Gastrocnemius medialis (tissue), 4 donors: ENCODE data around the gene SASH3. TPM values are rescaled to one million over a fixed set of nuclear protein-coding genes. Genes with fewer than 3 reads are reported as not detected.

Experiments used
- ATAC-seq, 2 donors: fragments of 150-250 bp; one replicate each; pipeline ENCODE4 v1.9.1; 2016
- DNase-seq, 2 donors: peaks; one replicate each; pipeline ENCODE4 v3.0.0-alpha.2; 2019
- H3K27ac ChIP-seq, 4 donors: fragments of 200-600 bp; sonication (generic); 1 replicate in 1 of 4; 2 replicates in 3 of 4; pipeline ENCODE4 v1.5.1; 2016 to 2018; ENCODE audit warnings: mild to moderate bottlenecking in 2 of 4, moderate library complexity in 1 of 4
- H3K27me3 ChIP-seq, 3 donors: fragments of 200-600 bp; sonication (generic) in 2 of 3; 1 replicate in 1 of 3; 2 replicates in 2 of 3; pipeline versions ENCODE4 v1.5.1 to v1.6.0; 2016 to 2019; ENCODE audit warnings: mild to moderate bottlenecking in 1 of 3, moderate library complexity in 1 of 3
- H3K36me3 ChIP-seq, 2 donors: fragments of 200-600 bp; sonication (generic) in 1 of 2; one replicate each; pipeline ENCODE4 v1.5.1; 2017 to 2018
- H3K4me1 ChIP-seq, 2 donors: fragments of 200-600 bp; sonication (generic) in 1 of 2; one replicate each; pipeline ENCODE4 v1.5.1; 2016 to 2017; ENCODE audit warnings: mild to moderate bottlenecking in 2 of 2
- H3K4me3 ChIP-seq, 4 donors: fragments of 200-600 bp; sonication (generic) in 3 of 4; 1 replicate in 1 of 4; 2 replicates in 3 of 4; pipeline ENCODE4 v1.5.1; 2016 to 2019; ENCODE audit warnings: mild to moderate bottlenecking in 2 of 4
- H3K9me3 ChIP-seq, 3 donors: fragments of 200-600 bp; sonication (generic) in 2 of 3; 1 replicate in 1 of 3; 2 replicates in 2 of 3; pipeline ENCODE4 v1.5.1; 2016 to 2019
- POLR2A ChIP-seq, 2 donors: fragments of 450-650 bp; IDR thresholded peaks; one replicate each; pipeline ENCODE4 v1.6.1; 2017; ENCODE audit warnings: antibody characterized with exemption in 2 of 2, mild to moderate bottlenecking in 2 of 2, moderate library complexity in 2 of 2
- in situ Hi-C, 4 donors: fragments of 200-750 bp; cut with MboI; loops; one replicate each; pipeline versions ENCODE4 v1.15.0 to v1.8.0; 2017; ENCODE audit warnings: low sequenced_read_pairs in 4 of 4
- intact Hi-C: fragments of 100-400 bp; cut with DNase I; formaldehyde crosslinking; loops from one replicate; pipeline ENCODE4 v1.15.1; 2023; ENCODE audit warnings: low total_unique reads
- total RNA-seq, 4 donors: library from RNA; depleted of rRNA; stranded (reverse); fragments of >200 nt; gene quantifications; one replicate each; pipeline versions ENCODE4 v1.1.0 to v1.2.3, GENCODE V29; 2016
- TF ChIP-seq, protein P1 (sequence below), 5 experiments: fragments of 450-650 bp in 3 of 5; fragments of 200-600 bp in 2 of 5; sonication (generic) in 2 of 5; IDR thresholded peaks in 4 of 5; conservative IDR thresholded peaks in 1 of 5; 1 replicate in 4 of 5; 2 replicates in 1 of 5; pipeline ENCODE4 v1.5.1; 2016 to 2019; ENCODE audit warnings: antibody characterized with exemption in 5 of 5, mild to moderate bottlenecking in 3 of 5, moderate library complexity in 3 of 5

SASH3 gene
- total RNA-seq, 4 donors from 2014 or later: 1.3 to 2.2 (median 1.7) TPM

DNA sequence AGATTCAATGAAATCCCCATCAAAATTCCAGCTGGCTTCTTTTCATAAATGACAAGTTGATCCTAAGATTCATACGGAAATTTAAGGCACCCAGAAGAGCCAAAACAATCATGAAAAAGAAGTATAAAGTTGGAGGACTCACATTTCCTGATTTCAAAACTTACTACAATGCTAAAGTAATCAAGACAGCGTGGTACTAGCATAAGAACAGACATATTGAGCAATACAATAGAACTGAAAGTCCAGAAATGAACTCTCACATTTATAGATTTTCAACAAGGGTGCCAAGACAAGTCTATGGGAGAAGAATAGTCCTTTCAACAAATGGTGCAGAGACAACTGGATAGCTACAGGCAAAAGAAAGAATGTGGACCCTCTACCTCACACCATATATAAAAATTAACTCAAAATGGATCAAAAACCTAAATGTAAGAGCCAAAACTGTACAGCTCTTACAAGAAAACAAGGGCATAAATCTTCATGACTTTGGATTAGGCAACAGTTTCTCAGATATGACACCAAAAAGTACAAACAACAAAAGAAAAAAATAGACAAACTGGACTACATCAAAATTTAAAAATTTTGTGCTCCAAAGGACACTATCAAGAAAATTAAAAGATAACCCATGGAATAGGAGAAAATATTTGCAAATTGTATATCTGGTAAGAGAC lies 28.5 kb downstream of the SASH3 start:
- peak overlapping the region in 3 of 4 donors; percentile 10 to 57 (median 31) for H3K27ac ChIP-seq
- DNase-seq: no peak
- no peaks in the 10 kb centered on the region for H3K4me1 ChIP-seq
- in situ Hi-C loops: no loop called here
- intact Hi-C loops: no loop called here
- TF ChIP-seq POLR2A (IDR thresholded peaks at IDR 0.05): no peak
- TF ChIP-seq, protein P1, sequence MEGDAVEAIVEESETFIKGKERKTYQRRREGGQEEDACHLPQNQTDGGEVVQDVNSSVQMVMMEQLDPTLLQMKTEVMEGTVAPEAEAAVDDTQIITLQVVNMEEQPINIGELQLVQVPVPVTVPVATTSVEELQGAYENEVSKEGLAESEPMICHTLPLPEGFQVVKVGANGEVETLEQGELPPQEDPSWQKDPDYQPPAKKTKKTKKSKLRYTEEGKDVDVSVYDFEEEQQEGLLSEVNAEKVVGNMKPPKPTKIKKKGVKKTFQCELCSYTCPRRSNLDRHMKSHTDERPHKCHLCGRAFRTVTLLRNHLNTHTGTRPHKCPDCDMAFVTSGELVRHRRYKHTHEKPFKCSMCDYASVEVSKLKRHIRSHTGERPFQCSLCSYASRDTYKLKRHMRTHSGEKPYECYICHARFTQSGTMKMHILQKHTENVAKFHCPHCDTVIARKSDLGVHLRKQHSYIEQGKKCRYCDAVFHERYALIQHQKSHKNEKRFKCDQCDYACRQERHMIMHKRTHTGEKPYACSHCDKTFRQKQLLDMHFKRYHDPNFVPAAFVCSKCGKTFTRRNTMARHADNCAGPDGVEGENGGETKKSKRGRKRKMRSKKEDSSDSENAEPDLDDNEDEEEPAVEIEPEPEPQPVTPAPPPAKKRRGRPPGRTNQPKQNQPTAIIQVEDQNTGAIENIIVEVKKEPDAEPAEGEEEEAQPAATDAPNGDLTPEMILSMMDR (IDR thresholded peaks at IDR 0.05 in 4 of 5, conservative IDR thresholded peaks at IDR 0.05 in 1 of 5): no peak
- H3K9me3 ChIP-seq: no peaks in the 10 kb centered on the region
- H3K36me3 ChIP-seq: no peaks in the 10 kb centered on the region
- no peaks in the 10 kb centered on the region for H3K27me3 ChIP-seq
- ATAC-seq: peak; percentile 56 to 66
- no peak overlapping the region for H3K4me3 ChIP-seq

DNA sequence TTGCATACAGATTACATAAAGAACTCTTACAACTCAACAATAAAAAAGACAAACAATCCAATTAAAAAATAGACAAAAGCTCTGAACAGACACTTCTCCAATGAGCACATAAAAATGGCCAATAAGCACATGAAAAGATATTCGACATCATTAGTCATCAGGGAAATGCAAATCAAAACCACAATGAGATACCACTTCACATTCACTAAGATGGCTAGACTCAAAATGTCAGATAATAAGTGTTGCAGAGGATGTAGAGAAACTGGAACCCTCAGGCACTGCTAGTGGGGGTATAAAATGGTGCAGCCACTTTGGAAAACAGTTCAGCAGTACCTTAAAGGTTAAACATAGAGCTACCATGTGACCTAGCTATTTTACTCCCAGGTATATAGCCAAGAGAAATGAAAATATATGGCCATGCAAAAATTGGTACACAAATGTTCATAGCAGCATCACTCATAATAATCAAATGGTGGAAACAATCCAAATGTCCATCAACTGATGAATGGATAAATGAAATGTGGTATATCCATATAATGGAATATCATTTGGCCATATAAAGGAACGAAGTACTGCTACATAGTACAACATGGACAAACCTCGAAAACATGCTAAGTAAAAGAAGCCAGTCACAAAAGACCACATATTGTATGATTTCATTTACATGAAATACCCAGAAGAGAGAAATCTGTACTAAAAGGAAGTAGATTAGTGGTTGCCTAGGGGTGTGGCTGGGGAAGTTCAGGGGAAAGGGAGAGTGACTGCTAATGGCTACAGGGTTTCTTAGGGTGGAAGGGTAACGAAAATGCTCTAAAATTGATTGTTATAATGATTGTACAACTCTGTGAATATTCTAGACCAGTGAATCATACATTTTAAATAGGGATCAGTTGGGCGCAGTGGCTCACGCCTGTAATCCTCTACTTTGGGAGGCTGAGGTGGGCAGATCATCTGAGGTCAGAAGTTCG lies 29.4 kb downstream of the SASH3 start:
- no peaks in the 10 kb centered on the region for H3K4me1 ChIP-seq
- no peak overlapping the region for H3K4me3 ChIP-seq
- intact Hi-C loops: no loop called here
- no peaks in the 10 kb centered on the region for H3K27me3 ChIP-seq
- ATAC-seq: no peak
- no peaks in the 10 kb centered on the region for H3K9me3 ChIP-seq
- H3K27ac ChIP-seq: peak overlapping the region in 3 of 4 donors; percentile 10 to 57 (median 31)
- in situ Hi-C loops: no loop called here
- no peaks in the 10 kb centered on the region for H3K36me3 ChIP-seq
- DNase-seq: no peak
- TF ChIP-seq, protein P1 (IDR thresholded peaks at IDR 0.05 in 4 of 5, conservative IDR thresholded peaks at IDR 0.05 in 1 of 5): no peak
- TF ChIP-seq POLR2A (IDR thresholded peaks at IDR 0.05): no peak

DNA sequence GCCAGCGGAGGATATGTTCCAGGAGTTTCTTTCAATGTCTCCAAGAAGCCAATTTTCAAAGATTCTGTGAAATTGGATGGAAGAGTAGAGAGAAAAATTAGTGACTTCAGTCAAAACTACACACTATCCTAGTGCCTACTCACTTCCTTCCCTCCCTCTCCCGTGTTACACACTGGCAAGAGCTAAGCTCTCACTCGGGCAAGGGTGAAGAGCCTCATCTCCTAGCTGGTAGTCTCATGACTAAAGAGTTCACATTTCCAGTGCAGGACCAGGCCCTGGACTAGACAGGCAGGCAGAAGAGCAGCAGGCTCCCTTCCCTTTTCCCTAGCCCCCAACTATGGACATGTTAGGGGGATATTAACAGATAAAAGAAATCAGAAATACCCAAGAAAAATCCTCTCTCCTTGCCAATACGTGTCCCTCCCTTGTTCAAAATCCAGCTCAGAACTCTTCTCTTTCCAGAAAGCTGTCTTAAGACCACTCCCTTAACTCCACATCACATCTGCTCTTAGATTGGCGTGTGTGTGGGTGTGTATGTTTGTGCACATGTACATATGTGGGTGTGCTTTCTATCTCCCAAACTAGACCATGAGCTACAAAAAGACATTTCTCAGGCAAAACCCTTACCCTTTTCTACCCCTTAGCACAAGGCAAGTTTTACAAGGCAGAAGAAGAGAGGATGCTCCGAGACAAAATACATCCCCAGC lies 34.1 kb downstream of the SASH3 start:
- no peaks in the 10 kb centered on the region for H3K4me1 ChIP-seq
- H3K4me3 ChIP-seq: no peak overlapping the region
- no peaks in the 10 kb centered on the region for H3K36me3 ChIP-seq
- no peak for ATAC-seq
- no peak overlapping the region for H3K27ac ChIP-seq
- intact Hi-C loops: no loop called here
- no peaks in the 10 kb centered on the region for H3K9me3 ChIP-seq
- no peak for DNase-seq
- no peak for TF ChIP-seq POLR2A (IDR thresholded peaks at IDR 0.05)
- TF ChIP-seq, protein P1 (IDR thresholded peaks at IDR 0.05 in 4 of 5, conservative IDR thresholded peaks at IDR 0.05 in 1 of 5): no peak
- no peaks in the 10 kb centered on the region for H3K27me3 ChIP-seq
- in situ Hi-C loops: no loop called here

DNA sequence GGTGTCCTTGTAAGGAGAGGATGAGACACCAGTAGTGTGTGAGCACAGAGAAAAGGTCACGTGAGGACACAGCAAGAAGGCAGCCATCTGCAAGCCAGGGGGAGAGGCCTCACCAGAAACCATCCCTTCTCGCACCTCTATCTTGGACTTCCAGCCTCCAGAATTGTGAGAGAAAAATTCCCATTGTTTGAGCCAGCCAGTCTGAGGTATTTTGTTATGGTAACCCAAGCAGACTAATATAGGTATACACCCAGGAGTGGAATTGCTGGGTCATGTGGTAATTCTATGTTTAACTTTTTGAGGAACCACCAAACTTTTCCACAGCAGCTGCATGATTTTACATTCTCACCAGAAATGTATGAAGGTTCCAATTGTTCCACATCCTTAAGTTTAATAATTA lies 38.4 kb downstream of the SASH3 start:
- no peaks in the 10 kb centered on the region for H3K36me3 ChIP-seq
- no peak overlapping the region for H3K4me3 ChIP-seq
- ATAC-seq (no peak), DNase-seq (no peak)
- in situ Hi-C loops (no loop called here), intact Hi-C loops (no loop called here)
- TF ChIP-seq POLR2A (IDR thresholded peaks at IDR 0.05): no peak
- TF ChIP-seq, protein P1 (IDR thresholded peaks at IDR 0.05 in 4 of 5, conservative IDR thresholded peaks at IDR 0.05 in 1 of 5): no peak
- no peaks in the 10 kb centered on the region for H3K9me3 ChIP-seq
- H3K4me1 ChIP-seq: no peaks in the 10 kb centered on the region
- H3K27ac ChIP-seq: no peak overlapping the region
- H3K27me3 ChIP-seq: no peaks in the 10 kb centered on the region
